Mucosa of gallbladder (tissue), 1 donor: ENCODE results near the gene TBXT. TPM values are rescaled to one million over a fixed set of nuclear protein-coding genes. Genes with fewer than 3 reads are reported as not detected.

ENCODE experiments used
- DNase-seq: peaks from one replicate; pipeline ENCODE4 v3.0.0-alpha.2; 2020; ENCODE audit warnings: low spot score
- total RNA-seq: library from RNA; stranded (reverse); gene quantifications from one replicate; pipeline ENCODE4 v1.2.1, GENCODE V29; 2021
- donor health status: DM: no; HTN: no; CAD: no.

TBXT gene
- total RNA-seq, 1 donor from 2014 or later = not detected

GRCh38 chr6:166115609-166116008, 52.0 kb downstream of the TBXT start:
- no peak for DNase-seq

DNA sequence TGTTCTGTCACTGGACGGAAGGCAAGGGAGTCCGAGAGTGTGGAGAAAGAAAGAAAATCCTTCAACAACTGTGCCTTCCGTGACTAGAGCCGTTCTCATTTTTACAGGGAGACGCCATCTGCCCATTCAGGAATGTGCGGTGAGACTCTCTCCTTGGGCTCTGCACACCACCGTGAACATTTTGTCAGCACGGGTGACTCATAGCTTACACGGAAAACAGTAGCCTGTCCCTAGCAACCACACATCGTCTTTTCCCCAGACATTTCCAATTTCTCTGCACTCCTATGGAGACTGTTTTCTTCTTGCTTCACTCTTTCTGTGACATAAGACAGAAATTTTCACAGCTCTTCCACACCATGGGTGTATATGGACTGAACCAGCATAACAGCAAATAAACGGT, 55.1 kb downstream of the TBXT start:
- DNase-seq = no peak

DNA sequence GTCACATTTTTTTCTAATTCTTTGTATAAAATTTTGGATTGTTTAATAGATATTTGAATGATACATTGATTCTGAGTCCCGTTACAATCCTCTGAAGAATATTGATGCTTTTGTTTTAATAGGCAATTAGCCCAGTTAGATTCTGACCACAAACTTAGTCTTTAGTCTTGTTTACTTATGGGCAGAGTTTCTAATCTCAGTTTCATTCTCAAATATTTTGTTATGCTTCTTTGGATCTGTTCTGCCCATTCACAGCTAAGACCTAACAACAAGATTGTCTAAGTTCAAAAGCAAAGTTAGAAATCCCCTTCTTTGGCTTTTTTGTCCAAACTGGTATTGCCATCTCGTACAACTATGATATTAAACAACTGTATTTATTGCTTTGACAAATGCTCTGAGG, 58.0 kb downstream of the TBXT start:
- no peak for DNase-seq

Other genes starting within 250 kb of the TBXT start
- gene PRR18, start 140.5 kb upstream of the TBXT start, total RNA-seq = not detected
- 43.9 TPM for gene SFT2D1, start 174.7 kb upstream of the TBXT start, total RNA-seq
- 45.9 TPM for gene MPC1, start 215.1 kb upstream of the TBXT start, total RNA-seq